GM19351 (cell line): ENCODE data around the gene SHH.

Experiments used
- ATAC-seq: cut with Tn5 transposase; IDR thresholded peaks from one replicate; pipeline ENCODE4 v1.9.1; 2021; ENCODE audit warnings: mild to moderate bottlenecking, moderate library complexity; ENCODE audit not compliant: unreplicated experiment

Gene SHH

GRCh38 chr7:155794196-155794595 is 18.1 kb downstream of the SHH start:
- ATAC-seq, result no peak

GRCh38 chr7:155793720-155794119 is 18.5 kb downstream of the SHH start:
- no peak for ATAC-seq

GRCh38 chr7:155792999-155793560 is 19.2 kb downstream of the SHH start:
- no peak for ATAC-seq

DNA sequence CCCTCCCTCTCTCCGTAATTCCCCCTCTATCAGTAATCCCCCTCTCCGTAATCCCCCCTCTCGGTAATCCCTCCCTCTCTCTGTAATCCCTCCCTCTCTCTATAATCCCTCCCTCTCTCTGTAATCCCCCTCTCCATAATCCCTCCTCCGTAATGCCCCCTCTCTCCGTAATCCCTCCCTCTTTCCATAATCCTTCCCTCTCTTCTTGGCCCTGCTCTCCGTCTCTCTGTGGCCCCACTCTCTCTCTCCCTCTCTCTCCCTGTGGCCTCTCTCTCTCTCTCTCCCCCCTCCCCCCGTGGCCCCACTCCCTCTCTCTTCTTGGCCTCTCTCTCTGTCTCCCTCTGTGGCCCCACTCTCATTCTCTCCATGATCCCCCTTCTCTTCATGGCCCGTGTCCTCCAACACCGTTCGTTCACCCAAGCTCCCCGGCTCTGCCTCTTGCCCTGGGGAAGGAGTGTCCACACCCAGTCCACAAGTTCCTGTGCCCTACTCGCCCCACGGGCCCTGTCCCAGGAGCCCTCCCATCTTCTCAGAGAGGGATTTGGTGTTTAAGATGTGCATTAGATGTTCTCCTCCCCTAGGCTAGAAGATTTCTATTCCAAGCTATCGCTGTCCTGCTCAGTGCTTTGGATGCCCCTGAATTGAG is 19.8 kb downstream of the SHH start:
- no peak for ATAC-seq

- ATAC-seq, result no peak
Measured at GRCh38 chr7:155791836-155792235, 20.4 kb downstream of the SHH start.

DNA sequence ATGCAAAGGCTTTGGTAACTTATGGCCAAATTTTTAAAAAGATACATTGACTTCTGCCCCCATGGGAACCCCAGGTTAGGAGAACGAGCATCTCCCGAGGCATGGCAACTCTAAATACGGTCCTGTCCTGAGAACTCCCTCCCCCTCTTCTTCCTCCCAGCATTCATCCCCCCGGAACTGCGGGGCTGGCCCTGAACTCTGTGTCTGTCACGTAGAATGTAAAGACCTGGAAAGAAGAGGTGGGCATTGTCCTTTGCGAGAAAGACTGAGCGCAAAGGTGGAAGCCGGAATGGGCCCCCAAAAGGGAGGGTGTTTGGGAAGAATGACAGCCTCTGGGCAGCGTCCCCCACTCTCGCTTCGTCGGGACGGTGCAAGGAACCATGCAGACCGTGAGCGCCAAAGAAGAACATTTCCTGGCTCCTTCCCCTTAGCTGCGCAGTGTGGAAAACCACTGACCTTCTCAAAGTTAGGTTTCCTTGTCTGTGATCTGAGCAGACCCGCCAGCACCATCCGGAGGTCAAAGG is 21.0 kb downstream of the SHH start:
- no peak for ATAC-seq

GRCh38 chr7:155790666-155791065 is 21.6 kb downstream of the SHH start:
- ATAC-seq, result no peak

- ATAC-seq, result no peak
Measured at GRCh38 chr7:155789001-155789725, 23.1 kb downstream of the SHH start.

- no peak for ATAC-seq
Measured at GRCh38 chr7:155788616-155789000, 23.7 kb downstream of the SHH start.

- ATAC-seq, result no peak
Measured at GRCh38 chr7:155787171-155787851, 25.0 kb downstream of the SHH start.

GRCh38 chr7:155786491-155786890 is 25.8 kb downstream of the SHH start:
- no peak for ATAC-seq

DNA sequence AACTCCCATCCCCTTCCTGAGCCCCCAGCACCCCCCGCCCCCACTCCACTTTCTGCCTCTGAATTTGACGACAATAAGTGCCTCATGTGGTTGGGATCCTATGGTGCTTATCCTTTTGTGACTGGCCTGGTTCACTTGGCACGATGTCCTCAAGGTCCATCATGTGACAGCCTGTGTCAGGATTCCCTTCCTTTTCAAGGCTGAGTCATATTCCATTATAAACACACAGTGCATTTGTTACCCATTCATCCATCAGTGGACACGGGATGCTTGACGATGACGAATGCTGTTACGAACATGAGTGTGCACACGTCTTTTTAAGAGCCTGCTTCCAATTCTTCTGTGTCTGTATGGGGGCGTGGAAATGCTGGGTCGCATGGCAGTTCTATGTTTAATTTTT is 26.7 kb downstream of the SHH start:
- no peak for ATAC-seq

DNA sequence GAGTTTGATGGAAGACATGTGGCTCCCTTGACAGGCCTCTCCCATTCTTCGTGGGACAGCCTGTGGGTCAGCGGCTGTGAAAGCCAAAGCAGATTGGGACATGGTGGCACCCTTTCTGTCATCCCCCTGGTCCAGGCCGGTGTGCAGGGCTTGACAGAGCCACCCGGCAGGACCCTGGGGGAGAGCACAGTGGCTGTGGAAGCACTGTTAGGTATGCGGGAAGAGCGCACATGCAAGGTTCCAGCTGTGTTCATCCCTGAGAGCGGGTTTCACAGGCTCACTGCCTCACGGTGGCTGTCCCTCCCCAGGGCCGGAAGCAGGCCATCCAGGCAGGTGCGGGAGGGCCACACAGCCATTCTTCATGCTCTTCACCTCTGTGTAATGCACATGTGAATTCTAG is 29.8 kb downstream of the SHH start:
- no peak for ATAC-seq

- ATAC-seq, result no peak
Measured at GRCh38 chr7:155781433-155781832, 30.8 kb downstream of the SHH start.

- no peak for ATAC-seq
Measured at GRCh38 chr7:155780884-155781283, 31.4 kb downstream of the SHH start.

DNA sequence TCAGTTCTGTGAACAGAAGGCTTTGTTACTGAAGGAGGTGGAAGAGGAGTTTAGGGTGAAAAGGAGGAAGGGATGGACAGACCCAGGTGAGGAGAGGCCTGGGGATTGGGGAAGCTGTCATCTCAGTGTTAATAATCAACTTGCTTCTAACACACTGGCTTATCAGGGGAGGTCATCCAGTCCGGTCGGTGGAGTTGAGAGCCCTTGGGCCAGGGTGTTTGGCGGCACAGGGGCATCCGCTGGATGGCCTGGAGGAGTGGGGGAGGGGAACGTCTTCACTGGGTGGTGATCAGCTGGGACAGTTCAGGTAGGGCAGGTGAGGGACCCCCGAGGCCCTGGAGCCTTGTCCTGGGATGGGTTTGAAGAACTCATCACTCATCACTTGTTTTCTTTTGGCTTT is 33.9 kb downstream of the SHH start:
- no peak for ATAC-seq

DNA sequence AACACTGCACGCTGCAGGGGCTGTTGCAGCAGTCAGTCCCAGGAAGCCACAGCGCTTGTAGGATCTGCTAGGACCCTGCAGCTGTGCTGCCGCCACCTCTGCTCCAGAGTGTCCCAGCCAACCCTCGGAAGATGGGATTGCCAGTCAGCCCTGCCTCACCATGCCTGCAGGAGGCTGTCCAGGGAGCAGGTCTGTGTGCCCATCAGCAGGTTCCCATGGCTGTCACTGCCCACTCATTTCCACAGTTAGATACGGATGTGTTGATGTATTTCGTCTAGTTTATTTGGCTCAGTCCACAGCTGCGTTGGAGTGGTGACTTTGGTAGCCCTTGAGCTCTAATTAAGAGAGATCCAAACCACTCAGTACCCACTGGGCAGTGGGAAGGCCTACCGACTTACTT is 35.7 kb downstream of the SHH start:
- ATAC-seq, result no peak

GRCh38 chr7:155775691-155776090 is 36.6 kb downstream of the SHH start:
- ATAC-seq, result no peak

DNA sequence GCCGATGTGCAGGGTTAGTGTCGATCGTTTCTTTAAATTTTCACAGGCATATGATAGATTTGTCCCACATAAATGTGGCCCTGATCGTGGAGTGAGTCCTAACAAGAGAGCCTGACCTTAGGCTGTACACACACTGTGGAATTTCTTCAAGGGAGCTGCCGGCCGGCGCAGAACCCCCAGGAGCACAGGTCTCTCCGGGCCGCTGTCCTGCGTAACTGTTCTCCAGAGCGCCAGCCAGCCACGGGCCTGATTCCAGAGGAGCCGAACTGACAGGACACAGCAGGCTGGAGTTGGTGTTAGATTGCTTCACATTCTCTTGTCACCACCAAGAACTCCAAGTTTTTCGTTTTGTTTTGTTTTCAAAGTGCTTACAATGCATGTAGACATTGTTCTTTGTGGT is 37.3 kb downstream of the SHH start:
- no peak for ATAC-seq

DNA sequence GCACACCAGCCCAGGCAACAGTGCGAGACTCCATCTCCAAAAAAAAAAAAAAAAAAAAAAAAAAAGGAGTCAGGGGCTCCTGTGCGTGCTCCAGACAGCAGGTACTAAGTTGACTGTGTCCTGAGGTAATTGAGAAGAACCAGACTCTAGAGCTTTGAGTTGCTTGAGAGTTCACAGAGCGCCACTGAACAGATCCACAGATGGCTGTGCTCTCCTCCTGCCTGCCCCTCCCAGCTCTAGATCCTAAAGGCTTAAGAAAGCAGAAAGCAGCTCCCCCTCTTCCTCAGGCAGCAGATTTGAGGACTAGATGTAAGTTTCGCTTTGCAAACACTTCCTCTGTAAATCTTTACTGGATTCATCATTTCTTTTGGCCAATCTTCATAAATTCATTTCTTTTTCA is 38.7 kb downstream of the SHH start:
- no peak for ATAC-seq

- ATAC-seq, result no peak
Measured at GRCh38 chr7:155770241-155770640, 42.0 kb downstream of the SHH start.

DNA sequence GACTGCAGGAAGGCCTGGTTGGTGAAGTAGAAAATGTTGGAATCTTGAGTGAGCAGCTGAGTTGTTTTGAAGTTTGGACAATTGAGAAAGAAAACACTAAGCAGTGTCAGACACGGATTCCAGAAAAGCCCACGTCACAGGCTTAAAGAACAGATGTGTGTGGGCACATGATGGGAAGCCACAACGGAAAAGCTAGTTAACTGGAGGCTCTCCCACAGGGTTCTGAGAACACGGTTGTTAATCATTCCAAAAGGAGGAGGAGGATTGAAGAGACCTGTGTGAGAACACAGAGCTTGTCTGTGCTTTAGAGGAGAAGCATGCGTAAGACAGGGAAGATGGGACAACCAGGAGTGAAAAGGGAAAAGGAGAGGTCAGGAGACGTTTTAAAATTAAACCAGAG is 42.6 kb downstream of the SHH start:
- ATAC-seq, result no peak
